ENCODE results near the gene TYMS.

The TYMS gene

GRCh38 chr18:697800-698199, 40.3 kb downstream of the TYMS start:
- in situ Hi-C loops (cut with MboI; ENCODE audit: low pct_unique_long_range_greater_than_20kb, low sequenced_read_pairs, unreplicated experiment): no loop called here
- no peak for TF ChIP-seq CTCF (IDR thresholded peaks at IDR 0.05; ENCODE audit: extremely low read depth, insufficient read depth, missing control alignments)
- no peak for DNase-seq (ENCODE audit: low spot score)

GRCh38 chr18:703213-703967, 45.9 kb downstream of the TYMS start:
- in situ Hi-C loops (cut with MboI; ENCODE audit: low pct_unique_long_range_greater_than_20kb, low sequenced_read_pairs, unreplicated experiment): no loop called here
- no peak for DNase-seq (ENCODE audit: low spot score)
- no peak for TF ChIP-seq CTCF (IDR thresholded peaks at IDR 0.05; ENCODE audit: extremely low read depth, insufficient read depth, missing control alignments)

GRCh38 chr18:706405-706804, 49.0 kb downstream of the TYMS start:
- DNase-seq (ENCODE audit: low spot score): no peak
- in situ Hi-C loops (cut with MboI; ENCODE audit: low pct_unique_long_range_greater_than_20kb, low sequenced_read_pairs, unreplicated experiment): no loop called here
- TF ChIP-seq CTCF (IDR thresholded peaks at IDR 0.05; ENCODE audit: extremely low read depth, insufficient read depth, missing control alignments): no peak

GRCh38 chr18:708096-708495, 50.6 kb downstream of the TYMS start:
- TF ChIP-seq CTCF (IDR thresholded peaks at IDR 0.05; ENCODE audit: extremely low read depth, insufficient read depth, missing control alignments): no peak
- DNase-seq (ENCODE audit: low spot score): no peak
- in situ Hi-C loops (cut with MboI; ENCODE audit: low pct_unique_long_range_greater_than_20kb, low sequenced_read_pairs, unreplicated experiment): no loop called here

GRCh38 chr18:709771-710170, 52.3 kb downstream of the TYMS start:
- no peak for DNase-seq (ENCODE audit: low spot score)
- no peak for TF ChIP-seq CTCF (IDR thresholded peaks at IDR 0.05; ENCODE audit: extremely low read depth, insufficient read depth, missing control alignments)
- in situ Hi-C loops (cut with MboI; ENCODE audit: low pct_unique_long_range_greater_than_20kb, low sequenced_read_pairs, unreplicated experiment): no loop called here

- no peak for TF ChIP-seq CTCF (IDR thresholded peaks at IDR 0.05; ENCODE audit: extremely low read depth, insufficient read depth, missing control alignments)
- in situ Hi-C loops (cut with MboI; ENCODE audit: low pct_unique_long_range_greater_than_20kb, low sequenced_read_pairs, unreplicated experiment): no loop called here
- DNase-seq (ENCODE audit: low spot score): no peak
Measured at GRCh38 chr18:710418-711300, 53.2 kb downstream of the TYMS start.
